AG10803 (cell line): ENCODE data around the gene LRRC10.

Experiments
- DNase-seq: peaks from one replicate; pipeline ENCODE4 v3.0.0; 2010; ENCODE audit warnings: low read depth
- H3K4me3 ChIP-seq: 2 replicates; pipeline ENCODE4 v1.5.1; 2011; ENCODE audit warnings: mild to moderate bottlenecking, low read length, control low read depth
- CTCF ChIP-seq: conservative IDR thresholded peaks from 2 replicates; pipeline ENCODE4 v1.5.1; 2011; ENCODE audit warnings: mild to moderate bottlenecking, low read length, control low read depth, inconsistent platforms

The LRRC10 gene

GRCh38 chr12:69585189-69586062 lies 25.3 kb downstream of the LRRC10 start, which contains the start of gene CCT2:
CCT2 (plus strand) TSS chr12:69585459; CDS start chr12:69585522, 63 bp downstream.
- peak; percentile 48 for TF ChIP-seq CTCF
- peak; percentile 92 for DNase-seq
- H3K4me3 ChIP-seq = peak within 1 kb of the TSS; percentile 100

GRCh38 chr12:69583203-69583602 lies 27.5 kb downstream of the LRRC10 start:
- no peak overlapping the region for H3K4me3 ChIP-seq
- DNase-seq = no peak
- TF ChIP-seq CTCF = no peak

- H3K4me3 ChIP-seq = no peak overlapping the region
- no peak for TF ChIP-seq CTCF
- no peak for DNase-seq
These were observed 30.6 kb downstream of the LRRC10 start for GRCh38 chr12:69580074-69580473.

GRCh38 chr12:69579029-69579428 lies 31.7 kb downstream of the LRRC10 start:
- TF ChIP-seq CTCF = no peak
- DNase-seq = no peak
- H3K4me3 ChIP-seq = no peak overlapping the region

- DNase-seq = no peak
- no peak overlapping the region for H3K4me3 ChIP-seq
- no peak for TF ChIP-seq CTCF
These were observed 32.4 kb downstream of the LRRC10 start for GRCh38 chr12:69578283-69578682.

- no peak for TF ChIP-seq CTCF
- no peak overlapping the region for H3K4me3 ChIP-seq
- no peak for DNase-seq
These were observed 35.4 kb downstream of the LRRC10 start for GRCh38 chr12:69575346-69575745.
